Lower leg skin (tissue), 4 donors: ENCODE results near the gene NTSR1. TPM values are rescaled to one million over a fixed set of nuclear protein-coding genes. Genes with fewer than 3 reads are reported as not detected.

Experiments
- DNase-seq, 2 donors: peaks; one replicate each; pipeline ENCODE4 v3.0.0-alpha.2; 2019; ENCODE audit warnings: low spot score in 2 of 2
- H3K4me3 ChIP-seq: fragments of 200-600 bp; sonication (generic); 2 replicates; pipeline ENCODE4 v1.5.1; 2017; ENCODE audit warnings: mild to moderate bottlenecking, low read depth; ENCODE audit not compliant: poor library complexity, severe bottlenecking
- CTCF ChIP-seq, 3 donors: fragments of 450-650 bp; IDR thresholded peaks; one replicate each; pipeline ENCODE4 v1.5.1; 2016; ENCODE audit warnings: antibody characterized with exemption in 3 of 3, mild to moderate bottlenecking in 3 of 3, moderate library complexity in 2 of 3
- POLR2A ChIP-seq, 2 donors: fragments of 450-650 bp; IDR thresholded peaks; one replicate each; pipeline ENCODE4 v1.6.1; 2016 to 2017; ENCODE audit warnings: antibody characterized with exemption in 2 of 2, mild to moderate bottlenecking in 1 of 2, moderate library complexity in 1 of 2
- WGBS, 2 donors: methylation state at CpG; one replicate each; pipeline ENCODE4 v1.1.5; 2018; 5-methylcytosine and 5-hydroxymethylcytosine counted together
- intact Hi-C: fragments of 100-400 bp; cut with DNase I; formaldehyde crosslinking; loops from one replicate; pipeline ENCODE4 v1.15.0; 2023; ENCODE audit warnings: low total_unique reads
- total RNA-seq, 4 donors: library from RNA; depleted of rRNA; stranded (reverse); fragments of >200 nt; gene quantifications; one replicate each; pipeline ENCODE4 v1.1.0, GENCODE V29; 2016

NTSR1 gene
- total RNA-seq, 4 donors from 2014 or later: 0.07 to 0.61 (median 0.13) TPM; not detected in 1

GRCh38 chr20:62787866-62788265 is 79.2 kb downstream of the NTSR1 start:
- intact Hi-C loops: no loop called here
- WGBS, 2 donors: 73 to 83% methylated on average over 5 of the region's 5 CpGs
- DNase-seq: no peak
- H3K4me3 ChIP-seq: no peak overlapping the region
- TF ChIP-seq POLR2A (IDR thresholded peaks at IDR 0.05) (no peak), CTCF (IDR thresholded peaks at IDR 0.05) (no peak)

GRCh38 chr20:62788607-62789006 is 80.0 kb downstream of the NTSR1 start:
- no peak for DNase-seq
- 75 to 80% methylated on average over 14 to 15 of the region's 15 CpGs for WGBS, 2 donors
- intact Hi-C loops: no loop called here
- no peak overlapping the region for H3K4me3 ChIP-seq
- no peak for TF ChIP-seq POLR2A (IDR thresholded peaks at IDR 0.05)
- TF ChIP-seq CTCF (IDR thresholded peaks at IDR 0.05): no peak

GRCh38 chr20:62790075-62790474 is 81.4 kb downstream of the NTSR1 start:
- TF ChIP-seq CTCF (IDR thresholded peaks at IDR 0.05) (no peak), POLR2A (IDR thresholded peaks at IDR 0.05) (no peak)
- H3K4me3 ChIP-seq: no peak overlapping the region
- WGBS, 2 donors: 81 to 85% methylated on average over 12 of the region's 12 CpGs
- intact Hi-C loops: loop anchor here (5.0 kb wide), 1 partner anchor 123 kb away; no protein-coding TSS in a partner anchor
- DNase-seq: no peak

- intact Hi-C loops: loop anchor here (5.0 kb wide), 1 partner anchor 124 kb away; no protein-coding TSS in a partner anchor
- no peak overlapping the region for H3K4me3 ChIP-seq
- TF ChIP-seq POLR2A (IDR thresholded peaks at IDR 0.05) (no peak), CTCF (IDR thresholded peaks at IDR 0.05) (peak in 1 of 3 donors; percentile 58)
- WGBS, 2 donors: 27 to 32% methylated on average over 23 of the region's 23 CpGs
- DNase-seq: peak; percentile 73 to 95
Measured at GRCh38 chr20:62791301-62792181, 82.9 kb downstream of the NTSR1 start.

GRCh38 chr20:62792182-62792939 is 83.7 kb downstream of the NTSR1 start:
- no peak for TF ChIP-seq CTCF (IDR thresholded peaks at IDR 0.05)
- no peak for TF ChIP-seq POLR2A (IDR thresholded peaks at IDR 0.05)
- no peak for DNase-seq
- 67 to 73% methylated on average over 8 to 9 of the region's 9 CpGs for WGBS, 2 donors
- H3K4me3 ChIP-seq: no peak overlapping the region
- intact Hi-C loops: loop anchor here (5.0 kb wide), 1 partner anchor 125 kb away; no protein-coding TSS in a partner anchor
